Measurements from ENCODE around the gene SLC9A3.

- TF ChIP-seq ZNF302 (tag by site-specific recombination; IDR thresholded peaks at IDR 0.05; ENCODE audit: low read depth): no peak
- TF ChIP-seq CTCF (tag by site-specific recombination; IDR thresholded peaks at IDR 0.05): no peak
These were observed 66.9 kb downstream of the SLC9A3 start for GRCh38 chr5:457195-457961.
